B cell (primary cell): ENCODE measurements around the gene GSTA2. TPM values are rescaled to one million over a fixed set of nuclear protein-coding genes. Genes with fewer than 3 reads are reported as not detected.
"Not testable (repeated sequence)": the region's sequence is repeated elsewhere in the genome, so short reads cannot be mapped to it uniquely, and the experiment has no call there.

Experiments
- ATAC-seq: fragments of 200-7000 bp; cut with Tn5 transposase; one replicate; pipeline ENCODE4 v1.10.0; 2021; ENCODE audit warnings: low read depth, mild to moderate bottlenecking, moderate number of reproducible peaks, moderate library complexity
- CTCF ChIA-PET: fragments of 350-600 bp; sonication (Branson Sonifier 250); formaldehyde crosslinking; loops from one replicate; lab custom pipeline; 2021; ENCODE audit warnings: antibody characterized with exemption, inconsistent platforms; lab: Charles Lee
- POLR2A ChIA-PET: fragments of 350-600 bp; sonication (Branson Sonifier 250); formaldehyde crosslinking; loops from one replicate; lab custom pipeline; 2021; ENCODE audit warnings: antibody characterized with exemption; lab: Charles Lee
- DNase-seq: peaks from one replicate; pipeline ENCODE4 v3.0.0; 2013
- H2AFZ ChIP-seq: 2 replicates; pipeline ENCODE4 v1.6.1; 2012; ENCODE audit warnings: mild to moderate bottlenecking, low read depth, low read length; ENCODE audit not compliant: insufficient read depth, poor library complexity, severe bottlenecking
- H3K27ac ChIP-seq, 2 donors: 1 replicate in 1 of 2; 2 replicates in 1 of 2; pipeline ENCODE4 v1.5.1; 2012 to 2013; ENCODE audit warnings: low read length in 2 of 2, mild to moderate bottlenecking in 2 of 2, moderate library complexity in 1 of 2
- H3K27me3 ChIP-seq, 4 experiments: fragments of 200-600 bp in 1 of 4; sonication (generic) in 1 of 4; replicated peaks in 1 of 4; 1 replicate in 2 of 4; 2 replicates in 2 of 4; pipeline versions ENCODE4 v1.6.1 to v1.7.0; 2013 to 2016; ENCODE audit warnings: low read length in 3 of 4, mild to moderate bottlenecking in 2 of 4, mixed read lengths in 1 of 4, moderate library complexity in 1 of 4; ENCODE audit not compliant: insufficient read depth in 4 of 4, control insufficient read depth in 3 of 4; ENCODE audit errors: control extremely low read depth in 1 of 4
- H3K36me3 ChIP-seq, 2 experiments: replicated peaks in 1 of 2; 1 replicate in 1 of 2; 2 replicates in 1 of 2; pipeline versions ENCODE4 v1.6.1 to v1.7.1; 2013; ENCODE audit warnings: low read length in 1 of 2; ENCODE audit not compliant: insufficient read depth in 2 of 2, control insufficient read depth in 1 of 2; ENCODE audit errors: control extremely low read depth in 1 of 2, extremely low read depth in 1 of 2
- H3K4me1 ChIP-seq, 2 donors: fragments of 200-600 bp in 1 of 2; sonication (generic) in 1 of 2; 1 replicate in 1 of 2; 2 replicates in 1 of 2; pipeline versions ENCODE4 v1.5.1 to v1.6.1; 2013 to 2017; ENCODE audit warnings: low read length in 2 of 2; ENCODE audit not compliant: control insufficient read depth in 2 of 2, insufficient read depth in 2 of 2
- H3K4me2 ChIP-seq: replicated peaks from 2 replicates; pipeline ENCODE3; 2012; ENCODE audit warnings: mild to moderate bottlenecking, low read depth, low read length; ENCODE audit not compliant: poor library complexity, severe bottlenecking
- H3K4me3 ChIP-seq, 5 experiments: fragments of 200-600 bp in 1 of 5; sonication (generic) in 1 of 5; 1 replicate in 3 of 5; 2 replicates in 2 of 5; pipeline versions ENCODE4 v1.5.1 to v1.7.0; 2011 to 2016; ENCODE audit warnings: low read length in 4 of 5, mild to moderate bottlenecking in 4 of 5, low read depth in 2 of 5, control low read depth in 1 of 5, moderate library complexity in 1 of 5; ENCODE audit not compliant: insufficient read depth in 1 of 5; ENCODE audit errors: control extremely low read depth in 1 of 5, extremely low read depth in 1 of 5
- H3K79me2 ChIP-seq: fragments of 200-600 bp; sonication (generic); one replicate; pipeline ENCODE4 v1.6.0; 2016; ENCODE audit warnings: low read length; ENCODE audit not compliant: control insufficient read depth, insufficient read depth
- H3K9ac ChIP-seq: fragments of 200-600 bp; sonication (generic); 2 replicates; pipeline ENCODE4 v1.6.1; 2017; ENCODE audit warnings: mild to moderate bottlenecking, low read length, moderate library complexity
- H3K9me3 ChIP-seq, 3 donors: one replicate each; pipeline versions ENCODE4 v1.6.1 to v1.7.1; 2013; ENCODE audit warnings: low read length in 2 of 3; ENCODE audit not compliant: control insufficient read depth in 2 of 3, insufficient read depth in 1 of 3; ENCODE audit errors: control extremely low read depth in 1 of 3
- H4K20me1 ChIP-seq: 2 replicates; pipeline ENCODE4 v1.6.0; 2012; ENCODE audit warnings: mild to moderate bottlenecking, low read length; ENCODE audit not compliant: insufficient read depth, control insufficient read depth, poor library complexity, severe bottlenecking
- H3K27ac Mint-ChIP-seq: one replicate; pipeline ENCODE4 v1.8.0; 2021; ENCODE audit warnings: mixed read lengths
- H3K27me3 Mint-ChIP-seq: one replicate; pipeline ENCODE4 v1.8.0; 2021; ENCODE audit warnings: mixed read lengths
- H3K4me1 Mint-ChIP-seq: one replicate; pipeline ENCODE4 v1.8.0; 2021; ENCODE audit warnings: mixed read lengths
- H3K4me3 Mint-ChIP-seq: one replicate; pipeline ENCODE4 v1.8.0; 2021; ENCODE audit warnings: mixed read lengths
- H3K9me3 Mint-ChIP-seq: one replicate; pipeline ENCODE4 v1.8.0; 2022; ENCODE audit warnings: mixed read lengths; ENCODE audit not compliant: insufficient read depth
- CTCF ChIP-seq: fragments of 200-600 bp; IDR thresholded peaks from one replicate; pipeline ENCODE4 v1.8.0; 2022; ENCODE audit warnings: antibody characterized with exemption, mild to moderate bottlenecking
- EZH2 ChIP-seq: IDR thresholded peaks from 2 replicates; pipeline ENCODE4 v1.6.1; 2012; ENCODE audit warnings: borderline replicate concordance, low read depth, mild to moderate bottlenecking, moderate library complexity, low read length; ENCODE audit not compliant: insufficient read depth, poor library complexity, severe bottlenecking
- WGBS: methylation state at CpG from one replicate; pipeline ENCODE4 v1.1.5; 2013; ENCODE audit warnings: missing lambda C conversion rate; ENCODE audit not compliant: insufficient coverage; 5-methylcytosine and 5-hydroxymethylcytosine counted together
- intact Hi-C: fragments of 100-400 bp; cut with micrococcal nuclease; formaldehyde crosslinking; loops from one replicate; pipeline ENCODE4 v1.10.0; 2022
- polyA plus RNA-seq: library from polyadenylated mRNA; depleted of rRNA; stranded (reverse); fragments of >200 nt; gene quantifications from 2 replicates; pipeline ENCODE4 v1.2.3, GENCODE V29; 2012
- total RNA-seq, 2 donors: library from RNA; stranded (reverse); fragments of 120-200 nt in 1 of 2; gene quantifications; 1 replicate in 1 of 2; 2 replicates in 1 of 2; pipeline versions ENCODE4 v1.2.3 to v1.2.4, GENCODE V29; 2013 to 2022

GSTA2 gene
- total and polyA plus RNA-seq, 2 donors (not counting 1 experiment from before 2014, with no cell fraction given), result not detected

GRCh38 chr6:52779237-52779636 is 16.0 kb upstream of the GSTA2 start:
- 83% methylated on average over 1 of the region's 1 CpG for WGBS
- Histone ChIP-seq H3K79me2 (no peaks in the 10 kb centered on the region), H3K9me3 (no peaks in the 10 kb centered on the region), H3K9ac (no peak overlapping the region), H3K4me2 (no peak overlapping the region), H3K27me3 (peaks cover 0 to 3% (median 0%) of the 10 kb centered on the region in 4 experiments), H2AFZ (no peak overlapping the region), H3K4me1 (no peaks in the 10 kb centered on the region), H3K27ac (no peak overlapping the region), H3K4me3 (no peak overlapping the region), H3K36me3 (no peaks in the 10 kb centered on the region), H4K20me1 (no peaks in the 10 kb centered on the region)
- CTCF ChIA-PET, result no interaction called here
- intact Hi-C loops, result no loop called here
- Mint-ChIP-seq H3K9me3 (no peaks in the 10 kb centered on the region), H3K27ac (no peak overlapping the region), H3K4me3 (no peak overlapping the region), H3K27me3 (peaks cover 39% of the 10 kb centered on the region), H3K4me1 (no peaks in the 10 kb centered on the region)
- DNase-seq, result no peak
- ATAC-seq, result no peak
- TF ChIP-seq EZH2 (no peak), CTCF (no peak)
- POLR2A ChIA-PET, result no interaction called here

- H3K4me1 Mint-ChIP-seq, intact Hi-C loops, H3K9ac ChIP-seq, H3K4me2 ChIP-seq, H3K27me3 ChIP-seq, POLR2A ChIA-PET, H2AFZ ChIP-seq, H3K4me3 ChIP-seq, H4K20me1 ChIP-seq, H3K9me3 ChIP-seq, H3K27ac Mint-ChIP-seq, H3K4me1 ChIP-seq, H3K36me3 ChIP-seq, CTCF ChIA-PET, H3K79me2 ChIP-seq, H3K9me3 Mint-ChIP-seq, ATAC-seq, DNase-seq, H3K4me3 Mint-ChIP-seq, H3K27ac ChIP-seq: not testable (repeated sequence)
- 94% methylated on average over 7 of the region's 9 CpGs for WGBS
- peaks cover 34% of the 10 kb centered on the region for H3K27me3 Mint-ChIP-seq
Measured at GRCh38 chr6:52776711-52777351, 13.6 kb upstream of the GSTA2 start.

- H3K27me3 ChIP-seq, POLR2A ChIA-PET, H3K4me1 Mint-ChIP-seq, H3K4me3 Mint-ChIP-seq, H3K9me3 Mint-ChIP-seq, DNase-seq, H3K27ac ChIP-seq, H3K27ac Mint-ChIP-seq, CTCF ChIA-PET, H4K20me1 ChIP-seq, ATAC-seq, H3K4me1 ChIP-seq, H3K27me3 Mint-ChIP-seq, intact Hi-C loops, H3K9ac ChIP-seq, H3K36me3 ChIP-seq, H3K4me3 ChIP-seq, H3K79me2 ChIP-seq, H3K9me3 ChIP-seq, H3K4me2 ChIP-seq, H2AFZ ChIP-seq: not testable (repeated sequence)
- WGBS, result no CpG with 5 or more reads among the region's 4 CpGs
Measured at GRCh38 chr6:52769399-52769798, 6.1 kb upstream of the GSTA2 start.
